Peyer's patch (tissue), 4 donors: ENCODE measurements around the gene HCAR2.
"Not testable (repeated sequence)": the region's sequence is repeated elsewhere in the genome, so short reads cannot be mapped to it uniquely, and the experiment has no call there.

ENCODE experiments used
- POLR2A ChIP-seq, 2 donors: fragments of 450-650 bp; IDR thresholded peaks; one replicate each; pipeline ENCODE4 v1.5.1; 2017; ENCODE audit warnings: antibody characterized with exemption in 2 of 2, mild to moderate bottlenecking in 2 of 2, moderate library complexity in 2 of 2
- TF ChIP-seq, protein P1 (sequence below), 6 experiments: fragments of 450-650 bp in 4 of 6; fragments of 200-600 bp in 2 of 6; sonication (generic) in 1 of 6; IDR thresholded peaks; one replicate each; pipeline ENCODE4 v1.5.1; 2017 to 2019; ENCODE audit warnings: antibody characterized with exemption in 6 of 6, mild to moderate bottlenecking in 3 of 6, moderate library complexity in 1 of 6

DNA sequence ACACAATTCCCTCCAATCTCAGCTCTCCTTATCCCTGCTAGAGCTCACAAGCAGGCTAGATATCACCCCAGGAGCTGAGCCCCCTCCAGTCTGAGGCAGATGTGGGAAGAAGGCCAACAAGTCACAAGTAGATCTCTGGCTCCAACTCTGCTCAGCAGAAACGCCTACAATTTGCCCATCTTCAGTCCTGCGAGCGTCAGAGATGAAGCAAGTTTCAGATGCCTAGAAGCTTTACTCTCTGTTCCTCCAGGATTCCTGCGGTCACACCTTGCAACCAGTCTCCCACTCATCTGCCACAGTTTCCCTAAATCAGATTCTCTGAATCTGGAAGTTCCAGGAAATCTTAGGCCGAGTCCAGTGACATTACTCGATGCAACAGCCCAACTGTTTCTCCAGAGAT, 12.1 kb upstream of the HCAR2 start:
- TF ChIP-seq, protein P1, sequence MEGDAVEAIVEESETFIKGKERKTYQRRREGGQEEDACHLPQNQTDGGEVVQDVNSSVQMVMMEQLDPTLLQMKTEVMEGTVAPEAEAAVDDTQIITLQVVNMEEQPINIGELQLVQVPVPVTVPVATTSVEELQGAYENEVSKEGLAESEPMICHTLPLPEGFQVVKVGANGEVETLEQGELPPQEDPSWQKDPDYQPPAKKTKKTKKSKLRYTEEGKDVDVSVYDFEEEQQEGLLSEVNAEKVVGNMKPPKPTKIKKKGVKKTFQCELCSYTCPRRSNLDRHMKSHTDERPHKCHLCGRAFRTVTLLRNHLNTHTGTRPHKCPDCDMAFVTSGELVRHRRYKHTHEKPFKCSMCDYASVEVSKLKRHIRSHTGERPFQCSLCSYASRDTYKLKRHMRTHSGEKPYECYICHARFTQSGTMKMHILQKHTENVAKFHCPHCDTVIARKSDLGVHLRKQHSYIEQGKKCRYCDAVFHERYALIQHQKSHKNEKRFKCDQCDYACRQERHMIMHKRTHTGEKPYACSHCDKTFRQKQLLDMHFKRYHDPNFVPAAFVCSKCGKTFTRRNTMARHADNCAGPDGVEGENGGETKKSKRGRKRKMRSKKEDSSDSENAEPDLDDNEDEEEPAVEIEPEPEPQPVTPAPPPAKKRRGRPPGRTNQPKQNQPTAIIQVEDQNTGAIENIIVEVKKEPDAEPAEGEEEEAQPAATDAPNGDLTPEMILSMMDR (IDR thresholded peaks at IDR 0.05): not testable (repeated sequence)
- TF ChIP-seq POLR2A (IDR thresholded peaks at IDR 0.05): not testable (repeated sequence)
